HepG2 (cell line): ENCODE results near the gene KCTD5. TPM values are rescaled to one million over a fixed set of nuclear protein-coding genes. Genes with fewer than 3 reads are reported as not detected.

Experiments used
- ATAC-seq: fragments of 200-7000 bp; cut with Tn5 transposase; 3 replicates; pipeline ENCODE4 v1.9.1; 2020; ENCODE audit warnings: mild to moderate bottlenecking, moderate library complexity
- BruUV-seq: library from RNA; stranded (reverse); fragments of 400-500 nt; replicated peaks from 2 replicates; lab custom pipeline; 2021; lab: Mats Ljungman, UMichigan
- CTCF ChIA-PET: fragments of 300-600 bp; formaldehyde crosslinking; extraction: SDS; loops from one replicate; lab custom pipeline; 2021; ENCODE audit warnings: low total read pairs, inconsistent platforms, low intra/inter-chr PET ratio; lab: Yijun Ruan, JAX
- POLR2A ChIA-PET: fragments of 350-600 bp; sonication (Branson Sonifier 250); formaldehyde crosslinking; loops from one replicate; lab custom pipeline; 2020; ENCODE audit warnings: antibody characterized with exemption, inconsistent platforms; lab: Yijun Ruan, JAX
- DNase-seq: peaks from one replicate; pipeline ENCODE4 v3.0.0-alpha.2; 2015; ENCODE audit warnings: low spot score
- FAIRE-seq: peaks from 3 replicates; lab custom pipeline; 2011; peaks lifted over from hg19 to GRCh38; lab: Jason Lieb, UNC
- H2AFZ ChIP-seq: one replicate; pipeline ENCODE4 v1.6.1; 2011; ENCODE audit warnings: low read length, inconsistent platforms
- H3K27ac ChIP-seq: fragments of 300-600 bp; 3 replicates; pipeline ENCODE4 v1.8.0; 2011; ENCODE audit warnings: mixed run types, mild to moderate bottlenecking, mixed read lengths, low read length, inconsistent platforms; ENCODE audit not compliant: insufficient read depth; ENCODE audit errors: extremely low read length
- H3K27me3 ChIP-seq, 2 experiments: fragments of 200-600 bp in 1 of 2; 2 replicates in 1 of 2; 3 replicates in 1 of 2; pipeline versions ENCODE4 v1.6.0 to v1.8.0; 2011; ENCODE audit warnings: low read length in 2 of 2, mild to moderate bottlenecking in 2 of 2, moderate library complexity in 2 of 2, inconsistent platforms in 1 of 2; ENCODE audit not compliant: insufficient read depth in 2 of 2, control insufficient read depth in 1 of 2
- H3K36me3 ChIP-seq, 2 experiments: fragments of 200-600 bp in 1 of 2; replicated peaks in 1 of 2; 2 replicates in 1 of 2; 3 replicates in 1 of 2; pipeline versions ENCODE4 v1.5.1 to v1.8.0; 2011; ENCODE audit warnings: low read length in 2 of 2, inconsistent platforms in 1 of 2; ENCODE audit not compliant: insufficient read depth in 2 of 2, control insufficient read depth in 1 of 2
- H3K4me1 ChIP-seq: 2 replicates; pipeline ENCODE4 v1.5.1; 2012; ENCODE audit warnings: low read length, inconsistent platforms; ENCODE audit not compliant: insufficient read depth
- H3K4me2 ChIP-seq: 2 replicates; pipeline ENCODE4 v1.6.0; 2011; ENCODE audit warnings: low read depth, low read length, inconsistent platforms
- H3K4me3 ChIP-seq, 3 experiments: fragments of 200-600 bp in 1 of 3; sonication (generic), shearing (Covaris generic) in 1 of 3; replicated peaks in 1 of 3; 2 replicates each; pipeline ENCODE4 v1.5.1; 2011 to 2016; ENCODE audit warnings: low read length in 3 of 3, inconsistent platforms in 2 of 3, low read depth in 2 of 3, mild to moderate bottlenecking in 2 of 3, control low read depth in 1 of 3, mixed read lengths in 1 of 3; ENCODE audit not compliant: insufficient read depth in 1 of 3
- H3K79me2 ChIP-seq: one replicate; pipeline ENCODE4 v1.6.1; 2011; ENCODE audit warnings: low read length, inconsistent platforms; ENCODE audit not compliant: insufficient read depth
- H3K9ac ChIP-seq: 2 replicates; pipeline ENCODE4 v1.6.0; 2011; ENCODE audit warnings: mild to moderate bottlenecking, low read depth, low read length, inconsistent platforms; ENCODE audit not compliant: insufficient read depth
- H3K9me3 ChIP-seq: 2 replicates; pipeline ENCODE4 v1.5.1; 2012; ENCODE audit warnings: mild to moderate bottlenecking, low read length
- H4K20me1 ChIP-seq: 2 replicates; pipeline ENCODE4 v1.6.0; 2011; ENCODE audit warnings: inconsistent platforms, mild to moderate bottlenecking, low read length, moderate library complexity; ENCODE audit not compliant: insufficient read depth
- MYC ChIP-seq: sonication (generic); formaldehyde crosslinking; IDR thresholded peaks from 2 replicates; pipeline ENCODE4 v1.9.0; 2021; ENCODE audit warnings: missing genetic modification reagents, borderline replicate concordance
- SKI ChIP-seq: fragments of 450-650 bp; IDR thresholded peaks from one replicate; pipeline ENCODE4 v1.6.1; 2018; ENCODE audit warnings: mild to moderate bottlenecking; ENCODE audit not compliant: partially characterized antibody
- ZNF121 ChIP-seq: sonication (generic); formaldehyde crosslinking; IDR thresholded peaks from 2 replicates; pipeline ENCODE4 v1.5.0; 2020; ENCODE audit warnings: mild to moderate bottlenecking, missing genetic modification reagents
- ZNF484 ChIP-seq: sonication (generic); formaldehyde crosslinking; IDR thresholded peaks from 2 replicates; pipeline ENCODE4 v1.5.1; 2020; ENCODE audit warnings: mild to moderate bottlenecking, low read depth, missing genetic modification reagents, borderline replicate concordance
- ZSCAN29 ChIP-seq: sonication (generic); formaldehyde crosslinking; conservative IDR thresholded peaks from 2 replicates; pipeline ENCODE4 v1.4.0; 2020; ENCODE audit warnings: mild to moderate bottlenecking, missing genetic modification reagents
- WGBS: methylation state at CpG from one replicate; pipeline ENCODE4 v1.1.6; 2017; ENCODE audit warnings: low lambda C conversion rate; 5-methylcytosine and 5-hydroxymethylcytosine counted together
- in situ Hi-C: cut with HindIII; loops from 2 replicates; pipeline ENCODE4 v1.10.0; 2017; ENCODE audit warnings: low pct_unique_long_range_greater_than_20kb; ENCODE audit not compliant: extremely low pct_ligation_motif_present
- intact Hi-C: fragments of 100-400 bp; cut with micrococcal nuclease; formaldehyde crosslinking; loops from one replicate; pipeline ENCODE4 v1.10.0; 2022; ENCODE audit not compliant: unreplicated experiment
- polyA plus RNA-seq, 8 experiments: library from polyadenylated mRNA; depleted of rRNA in 3 of 8; stranded (reverse) in 7 of 8; unstranded in 1 of 8; fragments of >200 nt; fragmentation: Illumina TruSeq in 4 of 8; extraction: Trizol in 4 of 8; gene quantifications; 2 replicates each; pipeline versions ENCODE4 v1.2.1 to v1.2.3, GENCODE V29; 2011 to 2016; ENCODE audit warnings: low read depth in 4 of 8, missing spikeins in 1 of 8, mixed read lengths in 1 of 8; ENCODE audit not compliant: insufficient read depth in 1 of 8
- total RNA-seq, 5 experiments: library from RNA; depleted of rRNA; stranded (reverse); fragments of >200 nt; fragmentation: Illumina TruSeq; extraction: Trizol; gene quantifications; 2 replicates each; pipeline ENCODE4 v1.2.3, GENCODE V29; 2016; ENCODE audit warnings: low read depth in 1 of 5

Gene KCTD5
- total and polyA plus RNA-seq, 2 of the 13 experiments (the other 11 are each of a cell fraction or from before 2014, with no cell fraction given): 25.4 to 29.8 TPM

GRCh38 chr16:2708290-2708639 lies 25.9 kb downstream of the KCTD5 start:
- Histone ChIP-seq H3K4me2 (no peak overlapping the region), H3K9ac (no peak overlapping the region), H3K4me1 (no peaks in the 10 kb centered on the region), H3K79me2 (no peaks in the 10 kb centered on the region), H2AFZ (no peak overlapping the region), H3K36me3 (peaks cover 16 to 21% of the 10 kb centered on the region in 2 experiments; a peak in 3 of 5 replicates), H3K4me3 (no peak overlapping the region), H3K27ac (no peak overlapping the region), H4K20me1 (no peaks in the 10 kb centered on the region), H3K27me3 (peaks cover 0 to 8% of the 10 kb centered on the region in 2 experiments; a peak in 2 of 5 replicates), H3K9me3 (no peaks in the 10 kb centered on the region)
- DNase-seq (no peak), ATAC-seq (no peak), FAIRE-seq (no peak)
- in situ Hi-C loops (no loop called here), intact Hi-C loops (no loop called here)
- 93% methylated on average over 14 of the region's 14 CpGs for WGBS
- ChIA-PET CTCF (no interaction called here), POLR2A (interaction anchor here (1.5 kb wide), 1 partner anchor 26 kb away, joined by 3 read pairs; the partner anchor contains the start of gene KCTD5)
- TF ChIP-seq ZSCAN29 (CRISPR knock-in tag): no peak
- TF ChIP-seq MYC (CRISPR knock-in tag): no peak
- TSS peak; percentile 51 for BruUV-seq

- ChIA-PET CTCF (no interaction called here), POLR2A (interaction anchor here (1.5 kb wide), 1 partner anchor 27 kb away, joined by 3 read pairs; the partner anchor contains the start of gene KCTD5)
- no TSS peak for BruUV-seq
- H3K9me3 ChIP-seq: no peaks in the 10 kb centered on the region
- intact Hi-C loops: no loop called here
- no peak for ATAC-seq
- H3K9ac ChIP-seq: no peak overlapping the region
- no peaks in the 10 kb centered on the region for H3K79me2 ChIP-seq
- no peak overlapping the region for H3K4me3 ChIP-seq
- H2AFZ ChIP-seq: no peak overlapping the region
- TF ChIP-seq ZNF484 (CRISPR knock-in tag): no peak
- no peak for TF ChIP-seq SKI
- peak; percentile 67; the same call in 1 of the 2 replicates for TF ChIP-seq ZNF121 (CRISPR knock-in tag)
- H3K4me1 ChIP-seq: no peaks in the 10 kb centered on the region
- no peaks in the 10 kb centered on the region for H4K20me1 ChIP-seq
- WGBS: 93% methylated on average over 19 of the region's 22 CpGs
- no peak for FAIRE-seq
- peaks cover 2 to 16% of the 10 kb centered on the region in 2 experiments; a peak in 3 of 5 replicates for H3K27me3 ChIP-seq
- H3K4me2 ChIP-seq: no peak overlapping the region
- no peak for DNase-seq
- in situ Hi-C loops: no loop called here
- no peak overlapping the region for H3K27ac ChIP-seq
- peaks cover 14 to 21% of the 10 kb centered on the region in 2 experiments; a peak in 3 of 5 replicates for H3K36me3 ChIP-seq
These were observed 26.7 kb downstream of the KCTD5 start for GRCh38 chr16:2708955-2709587.
